ENCODE results near the gene LSM5.

LSM5 gene

DNA sequence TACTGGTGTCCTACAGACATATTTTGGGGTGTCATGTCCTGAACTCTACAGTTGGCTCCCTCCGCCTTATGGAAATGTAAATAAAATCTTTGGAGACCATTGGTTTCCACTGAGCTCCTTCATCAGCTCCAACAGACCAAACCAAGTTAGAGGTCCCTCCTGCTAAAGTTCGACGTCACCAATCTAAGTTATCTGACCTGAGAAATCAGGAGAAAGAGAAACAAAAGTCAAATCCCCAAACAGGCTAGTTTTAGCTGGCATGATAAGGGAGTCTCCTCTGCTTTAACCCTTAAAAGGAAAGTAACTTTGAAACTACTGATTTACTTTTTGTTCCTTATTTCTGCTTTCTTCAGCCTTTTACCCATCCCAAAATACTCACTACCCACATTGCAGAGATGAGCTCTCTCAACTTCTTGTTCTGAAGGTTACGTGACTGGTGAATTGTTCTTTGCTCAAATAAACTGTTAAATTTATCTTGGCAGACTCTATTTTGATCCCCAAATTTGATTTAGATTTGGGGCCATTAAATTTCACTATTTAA is 45.1 kb upstream of the LSM5 start:
- H3K4me3 ChIP-seq (replicated peaks; ENCODE audit: low read depth, low read length) = no peak overlapping the region
- H3K27me3 ChIP-seq (replicated peaks; ENCODE audit: control insufficient read depth, insufficient read depth, low read length) = no peaks in the 10 kb centered on the region
- no peak for DNase-seq (ENCODE audit: extremely low read depth, insufficient read length)
- TF ChIP-seq, protein P1, sequence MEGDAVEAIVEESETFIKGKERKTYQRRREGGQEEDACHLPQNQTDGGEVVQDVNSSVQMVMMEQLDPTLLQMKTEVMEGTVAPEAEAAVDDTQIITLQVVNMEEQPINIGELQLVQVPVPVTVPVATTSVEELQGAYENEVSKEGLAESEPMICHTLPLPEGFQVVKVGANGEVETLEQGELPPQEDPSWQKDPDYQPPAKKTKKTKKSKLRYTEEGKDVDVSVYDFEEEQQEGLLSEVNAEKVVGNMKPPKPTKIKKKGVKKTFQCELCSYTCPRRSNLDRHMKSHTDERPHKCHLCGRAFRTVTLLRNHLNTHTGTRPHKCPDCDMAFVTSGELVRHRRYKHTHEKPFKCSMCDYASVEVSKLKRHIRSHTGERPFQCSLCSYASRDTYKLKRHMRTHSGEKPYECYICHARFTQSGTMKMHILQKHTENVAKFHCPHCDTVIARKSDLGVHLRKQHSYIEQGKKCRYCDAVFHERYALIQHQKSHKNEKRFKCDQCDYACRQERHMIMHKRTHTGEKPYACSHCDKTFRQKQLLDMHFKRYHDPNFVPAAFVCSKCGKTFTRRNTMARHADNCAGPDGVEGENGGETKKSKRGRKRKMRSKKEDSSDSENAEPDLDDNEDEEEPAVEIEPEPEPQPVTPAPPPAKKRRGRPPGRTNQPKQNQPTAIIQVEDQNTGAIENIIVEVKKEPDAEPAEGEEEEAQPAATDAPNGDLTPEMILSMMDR (IDR thresholded peaks at IDR 0.05; ENCODE audit: insufficient read depth, low read length, poor library complexity, severe bottlenecking) = no peak
- H3K36me3 ChIP-seq (ENCODE audit: control insufficient read depth, insufficient read depth, low read length) = peaks cover 2% of the 10 kb centered on the region; the same call in 1 of the 2 replicates

DNA sequence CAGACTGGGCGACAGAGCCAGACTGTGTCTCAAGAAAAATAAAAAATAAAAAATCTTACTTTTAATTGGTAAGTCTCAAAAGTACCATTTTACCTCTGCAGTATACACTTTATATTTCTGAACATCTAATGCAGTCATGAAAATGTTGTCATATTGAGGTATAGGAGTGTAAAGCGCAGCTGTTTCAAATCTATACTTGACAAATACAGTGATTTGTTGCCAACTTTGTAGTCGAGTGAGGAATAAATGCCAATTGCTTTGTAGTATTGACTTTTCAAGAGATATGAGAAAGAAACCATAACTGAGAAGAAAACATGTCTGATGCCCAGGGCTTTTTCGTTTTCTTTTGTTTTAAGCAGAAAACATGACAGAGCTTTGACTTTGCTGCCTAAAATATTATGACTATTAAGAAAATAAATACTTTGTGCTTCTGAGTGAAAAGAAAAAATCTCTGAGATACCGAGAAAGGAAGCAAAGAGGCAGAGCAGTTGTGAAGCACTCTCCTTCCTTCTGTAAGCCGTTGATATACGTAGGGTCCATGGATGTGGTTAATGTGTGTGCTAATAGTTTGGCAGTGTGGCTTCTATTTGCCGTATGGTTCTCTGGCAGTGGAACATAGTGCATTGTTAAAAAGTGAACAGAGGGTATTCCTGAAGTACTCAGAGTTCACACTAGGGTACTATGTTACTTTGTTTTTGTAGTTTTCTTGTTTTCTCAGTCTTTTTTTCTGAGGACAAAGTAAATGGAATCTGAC is 43.3 kb upstream of the LSM5 start:
- Histone ChIP-seq H3K27me3 (replicated peaks; ENCODE audit: control insufficient read depth, insufficient read depth, low read length) (no peaks in the 10 kb centered on the region), H3K36me3 (ENCODE audit: control insufficient read depth, insufficient read depth, low read length) (peaks cover 2% of the 10 kb centered on the region; the same call in 1 of the 2 replicates), H3K4me3 (replicated peaks; ENCODE audit: low read depth, low read length) (no peak overlapping the region)
- DNase-seq (ENCODE audit: extremely low read depth, insufficient read length) = no peak
- TF ChIP-seq, protein P1 (IDR thresholded peaks at IDR 0.05; ENCODE audit: insufficient read depth, low read length, poor library complexity, severe bottlenecking) = no peak

DNA sequence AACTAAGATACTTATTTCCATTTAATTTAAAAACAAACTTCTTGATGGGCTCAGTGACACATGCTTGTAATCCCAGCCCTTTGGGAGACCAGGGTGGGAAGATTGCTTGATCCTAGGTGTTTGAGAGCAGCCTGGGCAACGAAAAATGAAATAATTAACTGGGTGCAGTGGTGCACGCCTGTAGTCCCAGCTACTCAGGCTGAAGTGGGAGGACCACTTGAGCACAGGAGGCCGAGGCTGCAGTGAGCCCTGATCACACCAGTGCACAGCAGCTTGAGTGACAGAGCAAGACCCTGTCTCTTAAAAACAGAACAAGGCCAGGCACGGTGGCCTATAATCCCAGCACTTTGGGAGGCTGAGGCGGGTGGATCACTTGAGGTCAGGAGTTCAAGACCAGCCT is 42.5 kb upstream of the LSM5 start:
- DNase-seq (ENCODE audit: extremely low read depth, insufficient read length) = no peak
- no peaks in the 10 kb centered on the region for H3K27me3 ChIP-seq (replicated peaks; ENCODE audit: control insufficient read depth, insufficient read depth, low read length)
- peaks cover 2% of the 10 kb centered on the region; the same call in 1 of the 2 replicates for H3K36me3 ChIP-seq (ENCODE audit: control insufficient read depth, insufficient read depth, low read length)
- no peak overlapping the region for H3K4me3 ChIP-seq (replicated peaks; ENCODE audit: low read depth, low read length)
- TF ChIP-seq, protein P1 (IDR thresholded peaks at IDR 0.05; ENCODE audit: insufficient read depth, low read length, poor library complexity, severe bottlenecking) = no peak

DNA sequence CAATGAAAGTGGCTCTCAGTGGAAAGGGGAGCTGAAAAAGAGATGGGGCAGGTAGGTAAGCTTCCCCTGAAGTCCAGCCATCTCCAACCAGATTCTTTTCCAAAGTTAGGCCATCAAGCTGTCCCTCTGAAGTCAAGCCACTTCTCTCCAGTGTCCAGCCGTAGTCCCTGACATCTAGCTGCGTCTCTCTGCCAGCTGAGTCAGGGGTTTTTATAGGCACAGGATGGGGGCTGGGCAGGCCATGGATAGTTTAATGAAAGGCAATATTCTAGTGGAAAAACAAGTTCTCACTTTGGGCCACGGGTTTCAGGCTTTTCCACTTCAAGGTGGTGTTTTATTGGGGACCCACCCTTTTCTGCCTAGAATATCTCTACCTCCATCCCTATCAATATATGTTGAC is 41.9 kb upstream of the LSM5 start:
- DNase-seq (ENCODE audit: extremely low read depth, insufficient read length) = no peak
- TF ChIP-seq, protein P1 (IDR thresholded peaks at IDR 0.05; ENCODE audit: insufficient read depth, low read length, poor library complexity, severe bottlenecking) = no peak
- Histone ChIP-seq H3K27me3 (replicated peaks; ENCODE audit: control insufficient read depth, insufficient read depth, low read length) (no peaks in the 10 kb centered on the region), H3K36me3 (ENCODE audit: control insufficient read depth, insufficient read depth, low read length) (peaks cover 2% of the 10 kb centered on the region; the same call in 1 of the 2 replicates), H3K4me3 (replicated peaks; ENCODE audit: low read depth, low read length) (no peak overlapping the region)

DNA sequence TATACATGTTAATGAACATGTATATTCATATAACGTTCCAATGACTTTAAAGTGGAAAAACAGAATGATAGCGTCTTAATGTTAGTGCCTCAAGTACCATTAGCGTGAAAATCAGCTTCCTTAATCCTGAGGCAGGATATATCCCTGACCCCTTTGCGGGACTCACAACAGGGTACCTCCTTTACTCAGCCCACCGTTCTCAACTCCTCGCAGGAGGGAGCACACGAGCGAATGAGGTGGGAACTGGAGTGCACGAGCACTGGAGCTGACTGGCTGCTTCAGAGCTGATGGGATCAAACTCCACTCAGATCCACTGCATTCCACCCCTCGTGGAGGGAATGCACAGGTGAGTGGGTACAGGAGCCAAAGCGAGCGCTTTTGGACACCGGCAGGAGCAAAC is 41.2 kb upstream of the LSM5 start:
- no peaks in the 10 kb centered on the region for H3K27me3 ChIP-seq (replicated peaks; ENCODE audit: control insufficient read depth, insufficient read depth, low read length)
- TF ChIP-seq, protein P1 (IDR thresholded peaks at IDR 0.05; ENCODE audit: insufficient read depth, low read length, poor library complexity, severe bottlenecking) = no peak
- H3K4me3 ChIP-seq (replicated peaks; ENCODE audit: low read depth, low read length) = no peak overlapping the region
- H3K36me3 ChIP-seq (ENCODE audit: control insufficient read depth, insufficient read depth, low read length) = peaks cover 2% of the 10 kb centered on the region; the same call in 1 of the 2 replicates
- DNase-seq (ENCODE audit: extremely low read depth, insufficient read length) = no peak

Measured in GM06990 (cell line).